ENCODE measurements around the gene FRZB.

The FRZB gene

GRCh38 chr2:182833084-182833854 lies 33.2 kb downstream of the FRZB start:
- no peak for DNase-seq

DNA sequence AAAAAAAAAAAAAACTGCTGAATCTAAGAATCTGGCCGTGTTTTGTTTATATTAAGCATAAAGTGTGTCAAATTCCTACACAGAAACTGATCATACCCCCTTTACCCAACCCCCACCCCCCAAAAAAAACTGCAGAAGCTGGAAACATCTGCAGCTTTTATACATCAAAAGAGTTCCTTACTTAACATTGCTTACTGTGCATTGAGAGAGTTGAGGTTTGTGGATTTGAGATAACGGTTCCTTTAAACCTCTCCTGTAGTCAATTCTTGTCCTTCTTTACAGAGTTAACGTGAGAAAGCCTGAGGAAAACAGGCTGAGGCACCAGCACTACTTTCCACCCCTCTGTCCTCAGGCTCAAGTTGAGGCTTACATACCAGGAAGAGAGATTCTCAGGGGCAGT lies 34.5 kb downstream of the FRZB start:
- DNase-seq, result no peak

DNA sequence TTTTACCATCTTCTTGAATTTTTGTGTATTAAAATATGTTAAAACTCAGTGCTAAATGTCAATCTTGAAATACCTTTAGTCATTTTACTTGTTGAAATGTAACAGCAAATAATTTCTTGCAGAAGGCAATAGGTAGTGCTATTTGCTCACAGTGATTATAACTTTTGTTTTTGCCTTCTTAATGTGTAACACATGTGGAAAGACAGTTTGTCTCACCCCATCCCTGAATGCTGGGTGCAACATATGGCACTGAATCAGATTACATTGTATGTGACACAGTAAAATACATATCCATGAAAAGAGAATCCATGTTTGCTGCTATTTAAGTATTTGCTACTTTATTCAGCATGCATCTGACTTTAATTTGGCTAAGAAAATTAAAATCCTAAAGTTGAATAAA lies 35.3 kb downstream of the FRZB start:
- no peak for DNase-seq

GRCh38 chr2:182827182-182827879 lies 39.1 kb downstream of the FRZB start:
- no peak for DNase-seq

DNA sequence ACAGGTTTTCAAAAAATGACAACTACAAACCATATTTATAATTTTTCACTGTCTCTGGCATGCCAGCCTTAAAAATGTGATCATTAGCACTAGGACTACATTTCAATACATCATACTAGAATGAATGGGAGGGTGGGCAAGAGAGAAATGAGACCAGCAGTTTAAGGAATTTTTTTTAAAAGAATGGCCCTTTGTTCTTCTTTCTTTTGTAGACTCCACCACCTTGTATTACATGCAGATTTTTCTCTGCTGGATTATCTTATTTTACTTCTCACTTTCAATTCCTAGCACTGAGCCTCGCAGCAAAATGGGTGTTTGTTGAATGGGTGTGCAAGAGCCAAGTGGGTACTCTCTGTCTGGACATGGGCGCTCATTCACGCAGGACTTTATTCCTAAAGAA lies 39.9 kb downstream of the FRZB start:
- no peak for DNase-seq

- no peak for DNase-seq
Observed at GRCh38 chr2:182826064-182826463, 40.4 kb downstream of the FRZB start.

DNA sequence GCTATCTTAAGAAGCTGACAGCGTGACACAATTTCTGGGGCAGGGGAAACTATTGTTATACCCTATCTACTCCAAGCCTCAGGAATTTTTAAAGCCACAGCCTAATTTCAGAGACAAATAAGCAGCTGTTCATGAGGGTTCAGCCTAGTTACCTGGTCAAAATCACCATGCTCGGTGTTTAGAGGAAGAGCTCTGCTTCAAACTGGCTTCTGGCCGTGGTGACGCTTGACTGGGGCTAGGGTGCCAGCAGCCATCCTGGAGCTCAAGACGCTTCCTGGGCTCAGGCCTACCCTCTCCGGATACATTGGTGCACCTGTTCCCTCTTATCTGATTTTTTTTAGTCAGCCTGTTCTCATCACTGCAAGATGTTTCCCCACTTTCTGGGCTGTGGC lies 41.7 kb downstream of the FRZB start:
- no peak for DNase-seq

DNA sequence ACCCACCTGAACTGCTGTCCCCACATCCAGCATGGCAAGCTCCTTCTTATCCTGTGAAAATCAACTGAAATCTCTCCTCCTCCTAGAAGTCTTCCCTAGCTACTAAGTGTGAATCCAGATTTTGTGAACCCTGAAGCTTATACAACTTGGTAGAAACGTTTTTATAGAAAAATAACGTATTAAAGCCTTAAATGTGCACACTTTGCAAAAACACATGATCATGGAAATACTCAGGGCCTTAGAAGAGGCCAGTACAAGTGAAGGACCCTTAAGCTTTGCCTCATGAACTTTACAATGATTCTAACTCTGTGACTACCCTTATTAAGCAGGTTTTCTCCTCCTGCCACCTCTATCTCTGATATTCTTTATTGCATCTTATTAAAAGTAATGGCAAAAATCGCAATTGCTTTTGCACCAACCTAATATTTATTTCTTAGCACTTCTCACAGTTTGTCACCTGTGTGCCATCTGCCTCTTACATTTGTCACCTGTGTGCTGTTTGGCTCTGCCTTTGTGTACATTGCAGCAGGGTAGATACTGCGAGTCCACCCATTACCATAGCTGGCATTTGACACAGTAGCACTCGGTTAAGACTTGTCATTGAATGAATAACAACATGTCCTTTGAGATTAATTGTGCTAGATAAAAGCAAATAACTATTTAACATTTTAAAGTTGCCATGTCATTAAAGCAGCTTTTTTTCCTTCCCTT lies 42.2 kb downstream of the FRZB start:
- DNase-seq, result no peak

DNA sequence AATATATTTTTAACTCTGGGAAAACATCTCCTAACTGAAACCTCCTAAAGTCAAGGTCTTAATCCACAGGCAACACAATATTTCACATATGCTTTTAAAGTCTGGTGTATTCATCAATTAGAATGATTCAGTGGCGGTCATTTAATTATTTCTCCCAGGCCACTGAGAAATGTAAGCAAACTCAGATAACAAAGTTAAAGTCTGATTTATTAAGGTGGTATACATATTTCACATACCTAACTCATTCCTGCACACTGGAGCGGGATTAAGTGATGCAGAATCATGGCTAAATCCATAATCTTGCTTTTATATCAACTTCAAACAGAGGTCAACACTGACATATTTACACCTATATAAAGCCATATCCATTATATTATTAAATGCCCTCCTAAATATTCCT lies 43.7 kb downstream of the FRZB start:
- peak; percentile 11 for DNase-seq

- DNase-seq, result no peak
Observed at GRCh38 chr2:182821182-182821581, 45.3 kb downstream of the FRZB start.

- DNase-seq, result no peak
Observed at GRCh38 chr2:182819412-182819811, 47.0 kb downstream of the FRZB start.

DNA sequence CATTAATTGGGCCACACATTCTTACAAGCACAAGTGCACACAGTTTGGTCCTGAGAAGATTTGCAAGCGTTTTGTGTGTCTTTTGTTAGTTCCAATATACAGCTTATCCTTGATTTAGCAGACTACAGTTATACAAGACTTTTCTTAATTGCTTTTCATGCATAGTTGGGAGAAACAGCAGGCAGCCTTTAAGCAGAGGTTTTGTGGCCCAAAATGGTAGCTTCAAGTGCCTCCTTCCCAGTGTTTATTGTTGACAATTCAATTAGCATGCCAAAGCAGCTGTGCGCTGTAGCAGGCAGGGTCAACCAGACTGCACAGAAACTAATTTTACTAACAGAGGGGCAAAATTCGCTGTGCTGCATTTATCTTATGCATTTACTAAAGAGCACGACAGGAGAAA lies 47.5 kb downstream of the FRZB start:
- DNase-seq, result no peak

DNA sequence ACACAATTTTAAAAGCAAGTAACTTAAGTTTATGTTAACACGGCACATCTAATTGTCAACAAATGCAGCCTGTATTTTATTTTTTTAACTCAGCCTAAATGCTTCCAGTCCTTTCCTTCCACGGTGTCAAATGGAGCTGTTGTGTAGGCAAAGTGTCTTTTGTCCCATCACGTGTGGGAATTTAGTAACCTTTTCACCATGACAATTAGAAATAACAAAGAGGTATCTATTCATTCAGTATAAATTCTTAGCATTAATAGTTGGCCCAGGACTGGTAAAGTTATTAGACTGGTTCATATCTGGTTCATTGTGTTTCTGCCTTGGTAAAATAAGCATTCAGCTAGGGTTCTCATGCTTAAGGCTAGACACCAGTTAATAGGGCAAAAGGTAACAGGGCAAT lies 47.9 kb downstream of the FRZB start:
- no peak for DNase-seq

GRCh38 chr2:182817558-182817957 lies 48.9 kb downstream of the FRZB start:
- DNase-seq, result no peak

DNA sequence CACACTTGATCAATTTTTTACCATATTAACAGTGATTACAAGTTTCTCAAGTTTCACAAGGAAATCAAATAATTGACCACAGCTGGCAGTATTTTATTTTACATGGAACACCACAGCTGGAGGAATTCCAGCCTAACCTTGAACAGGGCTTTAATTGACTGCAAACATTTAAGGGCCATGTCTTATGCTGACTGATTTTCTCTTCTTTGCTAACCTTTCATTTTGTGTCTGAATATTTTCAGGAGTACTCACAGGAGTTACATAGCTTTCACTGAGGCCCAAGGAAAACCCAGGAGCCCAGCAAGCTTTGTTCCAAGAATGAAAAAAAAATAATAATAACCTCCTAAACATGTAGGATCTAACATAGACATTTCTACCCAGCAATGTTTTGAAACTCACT lies 49.6 kb downstream of the FRZB start:
- peak; percentile 55 for DNase-seq

DNA sequence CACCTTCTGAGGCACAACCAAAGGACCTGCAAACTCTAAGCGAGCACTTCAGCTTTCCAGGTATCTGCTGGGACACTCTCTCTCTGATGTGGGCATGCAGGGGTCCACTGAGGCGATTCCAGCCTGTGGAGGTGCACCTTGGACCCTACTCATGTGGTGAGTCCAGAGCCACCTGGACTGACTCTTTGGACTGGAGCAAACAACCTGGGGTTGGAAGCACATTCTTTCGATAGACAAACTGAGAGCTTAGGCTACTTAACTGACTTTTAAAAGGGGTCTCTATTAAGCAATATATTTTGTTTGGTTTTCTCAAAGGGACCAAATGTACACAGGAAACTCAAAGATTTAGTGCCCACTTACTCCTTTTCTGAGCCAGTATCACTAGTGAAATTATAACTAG lies 51.6 kb downstream of the FRZB start:
- no peak for DNase-seq

DNA sequence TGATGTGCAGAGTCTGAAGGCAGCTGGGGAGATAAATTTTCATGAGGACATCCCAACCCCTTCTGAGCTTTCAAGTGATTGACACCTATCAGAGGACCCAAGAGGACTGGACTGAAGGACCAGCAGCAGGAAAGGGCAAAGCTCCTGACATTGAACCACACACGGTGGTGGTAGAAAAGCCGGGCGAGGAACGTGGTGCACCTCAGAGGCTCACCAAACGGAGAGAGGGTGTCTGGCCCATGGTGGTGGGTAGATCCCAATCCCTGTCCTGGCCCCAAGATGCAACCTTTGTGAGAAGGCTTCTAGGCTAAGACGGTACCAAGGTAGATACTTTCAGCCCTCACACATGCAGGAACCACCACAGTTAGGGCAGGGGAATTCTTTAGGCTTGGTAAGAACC lies 52.1 kb downstream of the FRZB start:
- DNase-seq, result no peak

DNA sequence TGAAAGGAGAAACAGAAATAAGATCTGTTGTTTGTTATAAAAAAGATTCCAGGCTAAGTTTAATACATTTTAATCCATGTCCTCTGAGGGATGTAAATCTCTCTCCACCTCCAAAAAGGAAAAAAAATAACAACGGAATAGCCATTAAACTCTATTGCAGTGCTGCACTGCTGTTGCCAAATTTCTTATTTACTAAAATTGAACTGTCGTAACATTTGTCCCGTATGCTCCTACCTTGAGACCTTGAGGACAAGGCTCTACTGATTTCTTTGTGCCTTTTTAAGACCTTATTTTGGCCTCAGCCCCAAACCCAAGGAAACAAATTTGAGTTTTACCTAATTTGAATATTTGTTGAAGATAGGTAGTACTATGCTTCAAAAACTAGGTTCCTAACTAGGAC lies 56.4 kb downstream of the FRZB start:
- no peak for DNase-seq

DNA sequence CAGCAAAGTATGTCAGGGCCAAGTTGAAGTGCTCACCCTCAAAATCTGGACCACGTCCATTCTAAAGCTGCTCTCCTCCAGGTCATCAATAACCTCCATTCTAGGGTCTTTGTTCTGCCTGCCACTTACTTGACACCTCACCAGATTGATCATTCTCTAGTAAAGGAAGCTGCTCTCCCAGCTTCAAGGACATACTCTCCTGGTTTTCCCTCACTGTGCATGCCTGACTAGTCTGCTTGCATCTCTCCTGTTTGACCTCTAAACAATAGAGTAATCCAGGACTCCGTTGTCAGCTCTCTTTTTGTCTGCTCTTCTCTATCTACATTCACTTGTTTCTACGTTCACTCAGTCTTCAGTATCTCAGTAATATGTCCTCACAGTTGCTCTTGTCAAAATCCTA lies 59.1 kb downstream of the FRZB start:
- DNase-seq, result no peak

- DNase-seq, result no peak
Observed at GRCh38 chr2:182804128-182804527, 62.3 kb downstream of the FRZB start.

DNA sequence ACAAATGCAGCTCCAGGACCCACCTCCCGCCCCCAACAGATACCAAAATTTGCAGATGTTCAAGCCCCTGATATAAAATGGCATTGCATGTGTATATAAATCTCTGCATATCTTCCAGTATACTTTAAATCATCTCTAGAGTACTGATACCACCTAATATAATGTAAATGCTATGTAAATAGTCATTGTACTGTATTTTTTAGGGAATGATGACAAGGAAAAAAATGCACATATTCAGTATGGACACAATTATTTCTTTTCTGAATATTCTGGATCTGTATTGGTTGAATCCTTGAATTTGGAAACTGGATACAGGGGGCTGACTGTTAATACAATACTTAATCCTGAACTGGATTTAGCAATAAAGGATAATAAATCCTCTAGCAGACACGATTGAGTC lies 67.7 kb downstream of the FRZB start:
- no peak for DNase-seq

DNA sequence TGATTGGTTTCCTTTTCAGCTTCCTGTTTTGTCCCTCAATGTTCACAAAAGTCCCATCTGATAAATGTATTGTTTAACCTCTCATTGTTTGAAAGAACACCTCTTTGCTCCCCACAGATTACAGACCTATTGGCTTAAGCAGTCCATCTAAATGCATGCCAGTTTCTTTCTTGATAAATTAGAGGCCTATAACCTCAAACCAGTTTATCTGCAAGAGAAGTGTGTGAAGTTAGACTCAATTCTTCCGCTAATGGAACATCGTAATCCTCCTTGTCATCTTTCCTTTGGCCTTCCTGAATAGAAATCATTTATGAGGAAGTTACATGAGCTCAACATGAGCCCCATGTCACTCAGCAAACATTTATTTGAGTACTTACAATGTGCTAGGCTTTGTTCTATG lies 74.0 kb downstream of the FRZB start:
- DNase-seq, result no peak

DNA sequence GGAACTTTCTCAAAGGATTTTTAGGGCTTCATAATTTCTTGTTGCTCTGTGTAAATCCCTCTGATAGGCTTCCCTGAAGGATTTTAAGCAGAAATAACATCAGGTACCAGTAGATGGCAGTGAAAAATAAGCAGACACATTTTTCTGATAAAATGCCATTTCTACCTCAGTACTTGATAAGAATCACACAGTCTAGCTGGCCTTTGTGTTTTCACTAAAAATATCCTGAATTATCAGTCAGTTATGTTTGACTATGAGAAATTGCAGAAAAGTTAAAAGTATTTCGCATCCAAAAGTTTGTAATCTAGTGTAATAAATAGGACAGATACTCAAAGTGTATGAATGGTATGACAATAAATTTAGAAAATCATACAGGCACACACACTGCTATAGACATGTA lies 81.7 kb downstream of the FRZB start:
- DNase-seq, result peak; percentile 46

DNA sequence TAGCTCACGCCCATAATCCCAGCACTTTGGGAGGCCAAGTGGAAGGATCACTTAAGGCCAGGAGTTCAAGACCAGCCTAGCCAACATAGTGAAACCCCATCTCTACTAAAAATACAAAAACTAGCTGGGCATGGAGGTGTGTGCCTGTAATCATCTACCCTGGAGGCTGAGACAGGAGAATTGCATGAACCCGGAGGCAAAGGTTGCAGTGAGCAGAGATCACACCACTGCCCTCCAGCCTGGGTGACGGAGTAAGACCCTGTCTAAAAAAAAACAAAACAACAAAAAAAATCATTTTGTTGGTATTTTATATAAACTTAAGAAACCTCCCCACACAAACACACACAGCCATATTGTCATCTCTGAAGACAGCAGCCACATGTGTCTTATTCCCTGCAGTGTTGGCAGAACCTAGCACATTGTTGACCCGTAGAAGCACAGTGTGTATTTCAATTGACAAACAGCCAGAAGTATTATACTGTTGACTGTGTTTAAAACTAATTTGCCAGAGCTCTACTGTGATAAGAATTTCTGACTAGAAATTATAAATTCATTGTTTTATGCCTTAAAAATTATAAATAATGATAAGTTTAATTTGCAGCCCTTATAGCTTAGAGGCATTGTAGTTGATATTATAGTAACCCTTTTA lies 82.3 kb downstream of the FRZB start:
- DNase-seq, result no peak

All from fibroblast of upper back skin (primary cell).